Inflammatory macrophage treated with lipopolysaccharide for 1 hour (primary cell): ENCODE measurements around the gene DCUN1D2.

Source experiments
- DNase-seq, 2 donors: peaks; one replicate each; pipeline ENCODE4 v3.0.0-alpha.2; 2020 to 2022

Gene DCUN1D2

DNA sequence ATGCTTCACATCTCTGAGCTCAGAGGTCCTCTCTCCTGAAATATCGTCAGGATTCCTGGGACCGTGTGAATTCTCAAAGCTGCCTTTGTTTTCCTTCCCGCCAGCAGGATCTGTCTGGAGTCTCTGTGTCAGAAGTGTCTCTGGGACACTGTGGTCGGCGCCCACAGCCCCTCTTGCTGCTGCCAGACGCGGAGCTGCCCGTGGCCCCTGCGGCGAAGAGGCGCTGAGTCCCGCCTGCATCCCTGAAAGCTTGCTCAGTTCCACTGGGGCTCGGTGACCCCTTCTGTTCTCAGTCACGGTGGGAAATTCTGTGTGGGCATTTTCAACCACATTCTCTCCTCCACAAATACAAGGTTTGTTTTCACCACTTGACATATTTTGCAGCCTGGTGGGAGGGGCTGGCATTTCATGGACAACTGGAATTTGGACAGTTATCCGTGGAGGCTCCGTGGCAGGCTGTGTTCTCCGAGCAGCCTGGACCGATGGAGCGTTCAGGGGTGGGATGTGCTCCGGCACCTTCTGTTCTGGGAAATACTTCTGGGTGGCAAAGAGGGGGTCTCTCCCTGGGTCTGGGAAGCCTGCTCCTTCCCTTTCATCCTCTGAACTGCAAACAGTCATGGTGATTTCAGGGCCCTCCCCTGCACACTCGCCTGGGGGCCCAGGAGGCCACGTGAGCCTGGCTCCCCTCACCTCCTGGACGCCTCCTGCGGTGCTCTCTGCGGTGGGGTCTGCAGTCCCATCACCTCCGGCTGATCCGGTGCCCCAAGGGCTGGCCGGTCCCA is 84.0 kb downstream of the DCUN1D2 start:
- no peak for DNase-seq
